Brain microvascular endothelial cell (primary cell): ENCODE data around the gene MEIS2.
A peak's percentile ranks its signal among the peaks of the same experiment; 100 is the strongest.

Experiments used
- DNase-seq: peaks from one replicate; pipeline ENCODE4 v3.0.0-alpha.2; 2020
- H3K27ac ChIP-seq: fragments of 250-450 bp; sonication (Bioruptor Pico); 2 replicates; pipeline ENCODE4 v1.5.1; 2020; ENCODE audit warnings: mild to moderate bottlenecking, moderate library complexity
- H3K27me3 ChIP-seq: fragments of 250-450 bp; sonication (Bioruptor Pico); replicated peaks from 2 replicates; pipeline ENCODE4 v1.5.1; 2020; ENCODE audit warnings: mild to moderate bottlenecking
- H3K36me3 ChIP-seq: fragments of 250-450 bp; sonication (Bioruptor Pico); replicated peaks from 2 replicates; pipeline ENCODE4 v1.5.1; 2020; ENCODE audit warnings: mild to moderate bottlenecking
- H3K4me3 ChIP-seq: 2 replicates; pipeline ENCODE4 v1.5.1; 2011; ENCODE audit warnings: low read depth, mild to moderate bottlenecking, control low read depth, low read length, moderate library complexity
- CTCF ChIP-seq: IDR thresholded peaks from 2 replicates; pipeline ENCODE4 v1.5.1; 2011; ENCODE audit warnings: low read depth, mild to moderate bottlenecking, moderate library complexity, low read length, control low read depth, inconsistent platforms; ENCODE audit errors: missing control alignments
- in situ Hi-C: cut with HindIII; loops from 2 replicates; pipeline ENCODE4 v1.10.0; 2017; ENCODE audit warnings: low sequenced_read_pairs, low pct_ligation_motif_present

Gene MEIS2

GRCh38 chr15:37134244-37134643 lies 33.9 kb upstream of the MEIS2 start:
- TF ChIP-seq CTCF, result no peak
- Histone ChIP-seq H3K27me3 (peaks cover 3% of the 10 kb centered on the region), H3K4me3 (no peak overlapping the region), H3K36me3 (no peaks in the 10 kb centered on the region), H3K27ac (no peak overlapping the region)
- in situ Hi-C loops, result no loop called here
- no peak for DNase-seq

GRCh38 chr15:37133602-37134001 lies 33.3 kb upstream of the MEIS2 start:
- in situ Hi-C loops, result no loop called here
- Histone ChIP-seq H3K27me3 (peaks cover 3% of the 10 kb centered on the region), H3K4me3 (no peak overlapping the region), H3K36me3 (no peaks in the 10 kb centered on the region), H3K27ac (no peak overlapping the region)
- TF ChIP-seq CTCF, result no peak
- no peak for DNase-seq

- in situ Hi-C loops, result no loop called here
- Histone ChIP-seq H3K36me3 (no peaks in the 10 kb centered on the region), H3K27ac (no peak overlapping the region), H3K27me3 (peaks cover 3% of the 10 kb centered on the region), H3K4me3 (no peak overlapping the region)
- no peak for DNase-seq
- no peak for TF ChIP-seq CTCF
These were observed 32.6 kb upstream of the MEIS2 start for GRCh38 chr15:37132826-37133417.

- no peak overlapping the region for H3K27ac ChIP-seq
- no peak overlapping the region for H3K4me3 ChIP-seq
- no peak for DNase-seq
- in situ Hi-C loops, result no loop called here
- no peak for TF ChIP-seq CTCF
- peaks cover 3% of the 10 kb centered on the region for H3K27me3 ChIP-seq
- H3K36me3 ChIP-seq, result no peaks in the 10 kb centered on the region
These were observed 31.3 kb upstream of the MEIS2 start for GRCh38 chr15:37131621-37132020.

- in situ Hi-C loops, result no loop called here
- H3K27me3 ChIP-seq, result peaks cover 3% of the 10 kb centered on the region
- no peak for DNase-seq
- TF ChIP-seq CTCF, result no peak
- no peak overlapping the region for H3K27ac ChIP-seq
- no peak overlapping the region for H3K4me3 ChIP-seq
- no peaks in the 10 kb centered on the region for H3K36me3 ChIP-seq
These were observed 30.0 kb upstream of the MEIS2 start for GRCh38 chr15:37130356-37130755.

GRCh38 chr15:37125143-37125542 lies 24.8 kb upstream of the MEIS2 start:
- H3K4me3 ChIP-seq, result no peak overlapping the region
- H3K36me3 ChIP-seq, result no peaks in the 10 kb centered on the region
- TF ChIP-seq CTCF, result no peak
- H3K27ac ChIP-seq, result no peak overlapping the region
- in situ Hi-C loops, result no loop called here
- peak; percentile 54 for DNase-seq
- peaks cover 2% of the 10 kb centered on the region for H3K27me3 ChIP-seq
